SU-DHL-6 (cell line): ENCODE data around the gene EIF2B2.

ENCODE experiments used
- H2AFZ ChIP-seq: fragments of 200-600 bp; sonication (generic); 2 replicates; pipeline ENCODE4 v1.6.1; 2014; ENCODE audit warnings: low read depth, mild to moderate bottlenecking, moderate library complexity, mixed read lengths, antibody characterized with exemption, low read length; ENCODE audit not compliant: severe bottlenecking
- H3F3A ChIP-seq: fragments of 200-600 bp; shearing (Covaris generic); 2 replicates; pipeline ENCODE4 v1.6.0; 2016; ENCODE audit warnings: antibody characterized with exemption, mild to moderate bottlenecking; ENCODE audit not compliant: insufficient read depth
- H3K27ac ChIP-seq: fragments of 200-600 bp; sonication (generic); 2 replicates; pipeline ENCODE4 v1.5.1; 2016; ENCODE audit warnings: low read depth, mild to moderate bottlenecking, low read length, moderate library complexity, mixed read lengths
- H3K27me3 ChIP-seq: fragments of 200-600 bp; sonication (generic), shearing (Covaris generic); 2 replicates; pipeline ENCODE4 v1.6.0; 2014; ENCODE audit warnings: mild to moderate bottlenecking, low read length
- H3K36me3 ChIP-seq: fragments of 200-600 bp; sonication (generic); 2 replicates; pipeline ENCODE4 v1.6.1; 2014; ENCODE audit warnings: mild to moderate bottlenecking, low read length, mixed read lengths
- H3K4me2 ChIP-seq: fragments of 300-600, 200-600 bp; shearing (Covaris generic), sonication (generic); 2 replicates; pipeline ENCODE4 v1.6.0; 2014; ENCODE audit warnings: low read length, low read depth, mild to moderate bottlenecking; ENCODE audit not compliant: poor library complexity, severe bottlenecking
- H3K4me3 ChIP-seq: fragments of 200-600 bp; sonication (generic); 2 replicates; pipeline ENCODE4 v1.5.1; 2014; ENCODE audit warnings: antibody characterized with exemption, low read length, mild to moderate bottlenecking, mixed read lengths; ENCODE audit not compliant: insufficient read depth, poor library complexity, severe bottlenecking
- H3K79me2 ChIP-seq: fragments of 200-600 bp; sonication (generic); 2 replicates; pipeline ENCODE4 v1.6.1; 2014; ENCODE audit warnings: mild to moderate bottlenecking, low read length, moderate library complexity; ENCODE audit not compliant: insufficient read depth
- H3K9ac ChIP-seq: fragments of 200-600 bp; sonication (generic); 2 replicates; pipeline ENCODE4 v1.7.0; 2014; ENCODE audit warnings: mild to moderate bottlenecking, low read length
- H3K9me2 ChIP-seq: fragments of 200-600 bp; sonication (generic); replicated peaks from 2 replicates; pipeline ENCODE4 v1.6.1; 2014; ENCODE audit warnings: low read length; ENCODE audit not compliant: insufficient read depth
- H3K9me3 ChIP-seq: fragments of 200-600 bp; sonication (generic); 2 replicates; pipeline ENCODE4 v1.6.1; 2014; ENCODE audit warnings: low read length, mixed read lengths; ENCODE audit not compliant: insufficient read depth
- H4K20me1 ChIP-seq: fragments of 200-600 bp; sonication (generic); 2 replicates; pipeline ENCODE4 v1.6.1; 2014; ENCODE audit warnings: low read depth, mild to moderate bottlenecking, antibody characterized with exemption, low read length, moderate library complexity, mixed read lengths
- EZH2phosphoT487 ChIP-seq: fragments of 200-600 bp; sonication (generic), shearing (Covaris generic); conservative IDR thresholded peaks from 2 replicates; pipeline ENCODE4 v1.6.1; 2018; ENCODE audit warnings: mild to moderate bottlenecking, antibody characterized with exemption, low read length, moderate library complexity, mixed read lengths
- TF ChIP-seq, protein P1 (sequence below): fragments of 200-600 bp; sonication (generic); IDR thresholded peaks from one replicate; pipeline ENCODE4 v1.5.1; 2017; ENCODE audit warnings: antibody characterized with exemption, mild to moderate bottlenecking, low read length, moderate library complexity; ENCODE audit not compliant: insufficient read depth, poor library complexity, severe bottlenecking

EIF2B2 gene

GRCh38 chr14:74956280-74957072 is 46.2 kb upstream of the EIF2B2 start:
- Histone ChIP-seq H3K79me2 (no peaks in the 10 kb centered on the region), H3K9ac (no peak overlapping the region), H3K4me3 (no peak overlapping the region), H3K36me3 (no peaks in the 10 kb centered on the region), H4K20me1 (no peaks in the 10 kb centered on the region), H3F3A (no peaks in the 10 kb centered on the region), H3K9me2 (no peaks in the 10 kb centered on the region), H3K27me3 (no peaks in the 10 kb centered on the region), H3K27ac (no peak overlapping the region), H2AFZ (no peak overlapping the region), H3K9me3 (no peaks in the 10 kb centered on the region), H3K4me2 (no peak overlapping the region)
- no peak for TF ChIP-seq EZH2phosphoT487
- TF ChIP-seq, protein P1, sequence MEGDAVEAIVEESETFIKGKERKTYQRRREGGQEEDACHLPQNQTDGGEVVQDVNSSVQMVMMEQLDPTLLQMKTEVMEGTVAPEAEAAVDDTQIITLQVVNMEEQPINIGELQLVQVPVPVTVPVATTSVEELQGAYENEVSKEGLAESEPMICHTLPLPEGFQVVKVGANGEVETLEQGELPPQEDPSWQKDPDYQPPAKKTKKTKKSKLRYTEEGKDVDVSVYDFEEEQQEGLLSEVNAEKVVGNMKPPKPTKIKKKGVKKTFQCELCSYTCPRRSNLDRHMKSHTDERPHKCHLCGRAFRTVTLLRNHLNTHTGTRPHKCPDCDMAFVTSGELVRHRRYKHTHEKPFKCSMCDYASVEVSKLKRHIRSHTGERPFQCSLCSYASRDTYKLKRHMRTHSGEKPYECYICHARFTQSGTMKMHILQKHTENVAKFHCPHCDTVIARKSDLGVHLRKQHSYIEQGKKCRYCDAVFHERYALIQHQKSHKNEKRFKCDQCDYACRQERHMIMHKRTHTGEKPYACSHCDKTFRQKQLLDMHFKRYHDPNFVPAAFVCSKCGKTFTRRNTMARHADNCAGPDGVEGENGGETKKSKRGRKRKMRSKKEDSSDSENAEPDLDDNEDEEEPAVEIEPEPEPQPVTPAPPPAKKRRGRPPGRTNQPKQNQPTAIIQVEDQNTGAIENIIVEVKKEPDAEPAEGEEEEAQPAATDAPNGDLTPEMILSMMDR, result no peak

- H3K27ac ChIP-seq, result no peak overlapping the region
- no peak overlapping the region for H3K4me3 ChIP-seq
- no peaks in the 10 kb centered on the region for H4K20me1 ChIP-seq
- no peaks in the 10 kb centered on the region for H3K27me3 ChIP-seq
- no peaks in the 10 kb centered on the region for H3K36me3 ChIP-seq
- H3K4me2 ChIP-seq, result no peak overlapping the region
- H3F3A ChIP-seq, result no peaks in the 10 kb centered on the region
- H3K9me3 ChIP-seq, result no peaks in the 10 kb centered on the region
- no peaks in the 10 kb centered on the region for H3K79me2 ChIP-seq
- no peak overlapping the region for H3K9ac ChIP-seq
- no peaks in the 10 kb centered on the region for H3K9me2 ChIP-seq
- no peak for TF ChIP-seq EZH2phosphoT487
- TF ChIP-seq, protein P1, result no peak
- H2AFZ ChIP-seq, result no peak overlapping the region
Measured at GRCh38 chr14:74959596-74960180, 43.0 kb upstream of the EIF2B2 start.

- Histone ChIP-seq H3K27me3 (no peaks in the 10 kb centered on the region), H3K36me3 (no peaks in the 10 kb centered on the region), H3K9ac (no peak overlapping the region), H3K9me3 (no peaks in the 10 kb centered on the region), H2AFZ (no peak overlapping the region), H3K4me3 (no peak overlapping the region), H3K4me2 (no peak overlapping the region), H3K79me2 (no peaks in the 10 kb centered on the region), H3K9me2 (no peaks in the 10 kb centered on the region), H3F3A (no peaks in the 10 kb centered on the region), H3K27ac (no peak overlapping the region), H4K20me1 (no peaks in the 10 kb centered on the region)
- TF ChIP-seq EZH2phosphoT487, result no peak
- TF ChIP-seq, protein P1, result no peak
Measured at GRCh38 chr14:74960736-74961135, 42.0 kb upstream of the EIF2B2 start.
